Nephron (organoid): ENCODE results near the gene ANTXR2.

Source experiments
- H3K27ac Mint-ChIP-seq, 3 experiments: 2 replicates each; pipeline ENCODE4 v1.8.0; 2020; ENCODE audit warnings: mixed read lengths in 3 of 3, mild to moderate bottlenecking in 2 of 3, moderate library complexity in 1 of 3
- H3K27me3 Mint-ChIP-seq: 2 replicates; pipeline ENCODE4 v1.8.0; 2021; ENCODE audit warnings: low read depth, mild to moderate bottlenecking, moderate library complexity, mixed read lengths
- H3K36me3 Mint-ChIP-seq: 2 replicates; pipeline ENCODE4 v1.8.0; 2020; ENCODE audit warnings: low read depth, mixed read lengths
- H3K4me1 Mint-ChIP-seq: 2 replicates; pipeline ENCODE4 v1.8.0; 2020; ENCODE audit warnings: mixed read lengths
- H3K4me3 Mint-ChIP-seq, 3 experiments: 2 replicates each; pipeline ENCODE4 v1.8.0; 2020; ENCODE audit warnings: mild to moderate bottlenecking in 3 of 3, mixed read lengths in 3 of 3, moderate library complexity in 2 of 3
- H3K9me3 Mint-ChIP-seq: 2 replicates; pipeline ENCODE4 v1.8.0; 2020; ENCODE audit warnings: mixed read lengths
- CTCF ChIP-seq, 3 experiments: fragments of 200-600 bp; sonication (generic); IDR thresholded peaks; one replicate each; pipeline ENCODE4 v1.5.0; 2021; ENCODE audit warnings: antibody characterized with exemption in 3 of 3; ENCODE audit not compliant: unreplicated experiment in 3 of 3

Gene ANTXR2

GRCh38 chr4:80062527-80062926, 10.5 kb downstream of the ANTXR2 start:
- no peak for TF ChIP-seq CTCF (IDR thresholded peaks at IDR 0.05; ENCODE audit: unreplicated experiment in 3 of 3)
- Mint-ChIP-seq H3K4me3 (no peak overlapping the region), H3K4me1 (no peaks in the 10 kb centered on the region), H3K27me3 (no peaks in the 10 kb centered on the region), H3K36me3 (peaks cover 41% of the 10 kb centered on the region), H3K27ac (no peak overlapping the region), H3K9me3 (no peaks in the 10 kb centered on the region)

GRCh38 chr4:80060804-80061203, 12.2 kb downstream of the ANTXR2 start:
- no peak overlapping the region for H3K4me3 Mint-ChIP-seq
- no peaks in the 10 kb centered on the region for H3K4me1 Mint-ChIP-seq
- H3K27me3 Mint-ChIP-seq, result no peaks in the 10 kb centered on the region
- no peak for TF ChIP-seq CTCF (IDR thresholded peaks at IDR 0.05; ENCODE audit: unreplicated experiment in 3 of 3)
- no peak overlapping the region for H3K27ac Mint-ChIP-seq
- no peaks in the 10 kb centered on the region for H3K9me3 Mint-ChIP-seq
- H3K36me3 Mint-ChIP-seq, result peaks cover 27% of the 10 kb centered on the region

- no peak for TF ChIP-seq CTCF (IDR thresholded peaks at IDR 0.05; ENCODE audit: unreplicated experiment in 3 of 3)
- no peaks in the 10 kb centered on the region for H3K9me3 Mint-ChIP-seq
- no peak overlapping the region for H3K4me3 Mint-ChIP-seq
- H3K36me3 Mint-ChIP-seq, result peaks cover 26% of the 10 kb centered on the region
- no peaks in the 10 kb centered on the region for H3K27me3 Mint-ChIP-seq
- H3K4me1 Mint-ChIP-seq, result peaks cover 6% of the 10 kb centered on the region
- no peak overlapping the region for H3K27ac Mint-ChIP-seq
Measured at GRCh38 chr4:80058740-80059139, 14.3 kb downstream of the ANTXR2 start.

- Mint-ChIP-seq H3K27ac (peak overlapping the region in 2 of 3 experiments; percentile 9 to 13), H3K36me3 (peaks cover 51% of the 10 kb centered on the region), H3K4me3 (no peak overlapping the region), H3K9me3 (no peaks in the 10 kb centered on the region), H3K4me1 (peaks cover 12% of the 10 kb centered on the region), H3K27me3 (no peaks in the 10 kb centered on the region)
- no peak for TF ChIP-seq CTCF (IDR thresholded peaks at IDR 0.05; ENCODE audit: unreplicated experiment in 3 of 3)
Measured at GRCh38 chr4:80054375-80054774, 18.7 kb downstream of the ANTXR2 start.

GRCh38 chr4:80053140-80053910, 19.7 kb downstream of the ANTXR2 start:
- TF ChIP-seq CTCF (IDR thresholded peaks at IDR 0.05; ENCODE audit: unreplicated experiment in 3 of 3), result no peak
- no peak overlapping the region for H3K4me3 Mint-ChIP-seq
- no peaks in the 10 kb centered on the region for H3K27me3 Mint-ChIP-seq
- no peaks in the 10 kb centered on the region for H3K9me3 Mint-ChIP-seq
- H3K4me1 Mint-ChIP-seq, result peaks cover 12% of the 10 kb centered on the region
- H3K36me3 Mint-ChIP-seq, result peaks cover 57% of the 10 kb centered on the region
- H3K27ac Mint-ChIP-seq, result peak overlapping the region; percentile 13 to 60 (median 24)
